Vagina (tissue), 2 donors: ENCODE data around the gene SETD1B.

Experiments
- CTCF ChIP-seq, 3 experiments: fragments of 450-650 bp in 2 of 3; fragments of 200-600 bp in 1 of 3; sonication (generic) in 1 of 3; IDR thresholded peaks; one replicate each; pipeline ENCODE4 v1.5.1; 2017 to 2019; ENCODE audit warnings: antibody characterized with exemption in 3 of 3, mild to moderate bottlenecking in 2 of 3, moderate library complexity in 2 of 3
- POLR2A ChIP-seq, 2 donors: fragments of 450-650 bp; IDR thresholded peaks; one replicate each; pipeline ENCODE4 v1.6.1; 2017; ENCODE audit warnings: antibody characterized with exemption in 2 of 2, mild to moderate bottlenecking in 2 of 2, moderate library complexity in 2 of 2

GRCh38 chr12:121793440-121793837 lies 10.4 kb upstream of the SETD1B start, which contains the start of gene RHOF:
- TF ChIP-seq CTCF (IDR thresholded peaks at IDR 0.05) (no peak), POLR2A (IDR thresholded peaks at IDR 0.05) (no peak)
